HepG2 (cell line): Measurements from ENCODE around the gene TSPAN12. TPM values are rescaled to one million over a fixed set of nuclear protein-coding genes. Genes with fewer than 3 reads are reported as not detected.
A peak's percentile ranks its signal among the peaks of the same experiment; 100 is the strongest.

ENCODE experiments used
- ATAC-seq: fragments of 200-7000 bp; cut with Tn5 transposase; 3 replicates; pipeline ENCODE4 v1.9.1; 2020; ENCODE audit warnings: mild to moderate bottlenecking, moderate library complexity
- BruUV-seq: library from RNA; stranded (reverse); fragments of 400-500 nt; replicated peaks from 2 replicates; lab custom pipeline; 2021; lab: Mats Ljungman, UMichigan
- CTCF ChIA-PET: fragments of 300-600 bp; formaldehyde crosslinking; extraction: SDS; loops from one replicate; lab custom pipeline; 2021; ENCODE audit warnings: low total read pairs, inconsistent platforms, low intra/inter-chr PET ratio; lab: Yijun Ruan, JAX
- POLR2A ChIA-PET: fragments of 350-600 bp; sonication (Branson Sonifier 250); formaldehyde crosslinking; loops from one replicate; lab custom pipeline; 2020; ENCODE audit warnings: antibody characterized with exemption, inconsistent platforms; lab: Yijun Ruan, JAX
- DNase-seq: peaks from one replicate; pipeline ENCODE4 v3.0.0-alpha.2; 2015; ENCODE audit warnings: low spot score
- FAIRE-seq: peaks from 3 replicates; lab custom pipeline; 2011; peaks lifted over from hg19 to GRCh38; lab: Jason Lieb, UNC
- H2AFZ ChIP-seq: one replicate; pipeline ENCODE4 v1.6.1; 2011; ENCODE audit warnings: low read length, inconsistent platforms
- H3K27ac ChIP-seq: fragments of 300-600 bp; 3 replicates; pipeline ENCODE4 v1.8.0; 2011; ENCODE audit warnings: mixed run types, mild to moderate bottlenecking, mixed read lengths, low read length, inconsistent platforms; ENCODE audit not compliant: insufficient read depth; ENCODE audit errors: extremely low read length
- H3K27me3 ChIP-seq, 2 experiments: fragments of 200-600 bp in 1 of 2; 2 replicates in 1 of 2; 3 replicates in 1 of 2; pipeline versions ENCODE4 v1.6.0 to v1.8.0; 2011; ENCODE audit warnings: low read length in 2 of 2, mild to moderate bottlenecking in 2 of 2, moderate library complexity in 2 of 2, inconsistent platforms in 1 of 2; ENCODE audit not compliant: insufficient read depth in 2 of 2, control insufficient read depth in 1 of 2
- H3K36me3 ChIP-seq, 2 experiments: fragments of 200-600 bp in 1 of 2; replicated peaks in 1 of 2; 2 replicates in 1 of 2; 3 replicates in 1 of 2; pipeline versions ENCODE4 v1.5.1 to v1.8.0; 2011; ENCODE audit warnings: low read length in 2 of 2, inconsistent platforms in 1 of 2; ENCODE audit not compliant: insufficient read depth in 2 of 2, control insufficient read depth in 1 of 2
- H3K4me1 ChIP-seq: 2 replicates; pipeline ENCODE4 v1.5.1; 2012; ENCODE audit warnings: low read length, inconsistent platforms; ENCODE audit not compliant: insufficient read depth
- H3K4me2 ChIP-seq: 2 replicates; pipeline ENCODE4 v1.6.0; 2011; ENCODE audit warnings: low read depth, low read length, inconsistent platforms
- H3K4me3 ChIP-seq, 3 experiments: fragments of 200-600 bp in 1 of 3; sonication (generic), shearing (Covaris generic) in 1 of 3; replicated peaks in 1 of 3; 2 replicates each; pipeline ENCODE4 v1.5.1; 2011 to 2016; ENCODE audit warnings: low read length in 3 of 3, inconsistent platforms in 2 of 3, low read depth in 2 of 3, mild to moderate bottlenecking in 2 of 3, control low read depth in 1 of 3, mixed read lengths in 1 of 3; ENCODE audit not compliant: insufficient read depth in 1 of 3
- H3K79me2 ChIP-seq: one replicate; pipeline ENCODE4 v1.6.1; 2011; ENCODE audit warnings: low read length, inconsistent platforms; ENCODE audit not compliant: insufficient read depth
- H3K9ac ChIP-seq: 2 replicates; pipeline ENCODE4 v1.6.0; 2011; ENCODE audit warnings: mild to moderate bottlenecking, low read depth, low read length, inconsistent platforms; ENCODE audit not compliant: insufficient read depth
- H3K9me3 ChIP-seq: 2 replicates; pipeline ENCODE4 v1.5.1; 2012; ENCODE audit warnings: mild to moderate bottlenecking, low read length
- H4K20me1 ChIP-seq: 2 replicates; pipeline ENCODE4 v1.6.0; 2011; ENCODE audit warnings: inconsistent platforms, mild to moderate bottlenecking, low read length, moderate library complexity; ENCODE audit not compliant: insufficient read depth
- FOXK1 ChIP-seq: sonication (generic); formaldehyde crosslinking; IDR thresholded peaks from 2 replicates; pipeline ENCODE4 v1.4.0; 2020; ENCODE audit warnings: low read depth, missing genetic modification reagents, borderline replicate concordance
- GATAD2A ChIP-seq: IDR thresholded peaks from 2 replicates; pipeline ENCODE4 v1.6.1; 2016
- GTF3A ChIP-seq: sonication (generic); formaldehyde crosslinking; conservative IDR thresholded peaks from 2 replicates; pipeline ENCODE4 v1.4.0; 2020; ENCODE audit warnings: mild to moderate bottlenecking, missing genetic modification reagents
- HNRNPL ChIP-seq: fragments of 200-400 bp; formaldehyde crosslinking; IDR thresholded peaks from 2 replicates; pipeline ENCODE4 v1.6.1; 2017; ENCODE audit warnings: mild to moderate bottlenecking, low read depth, low read length
- KDM5A ChIP-seq: fragments of 200-600 bp; sonication (generic); IDR thresholded peaks from 2 replicates; pipeline ENCODE4 v1.7.0; 2018; ENCODE audit warnings: antibody characterized with exemption, mild to moderate bottlenecking, low read length, borderline replicate concordance
- RXRB ChIP-seq: IDR thresholded peaks from 2 replicates; pipeline ENCODE4 v1.6.1; 2016; ENCODE audit warnings: borderline replicate concordance, missing genetic modification reagents, missing compliant biosample characterization
- TGIF2 ChIP-seq: IDR thresholded peaks from 2 replicates; pipeline ENCODE4 v1.6.1; 2016; ENCODE audit warnings: control low read depth, missing compliant biosample characterization
- ZNF431 ChIP-seq: sonication (generic); formaldehyde crosslinking; IDR thresholded peaks from 2 replicates; pipeline ENCODE4 v1.9.0; 2022; ENCODE audit warnings: missing genetic modification reagents, low read depth, mild to moderate bottlenecking, borderline replicate concordance
- ZNF576 ChIP-seq: sonication (generic); formaldehyde crosslinking; IDR thresholded peaks from 2 replicates; pipeline ENCODE4 v1.4.0; 2020; ENCODE audit warnings: mild to moderate bottlenecking, missing genetic modification reagents
- ZNF850 ChIP-seq: sonication (generic); formaldehyde crosslinking; conservative IDR thresholded peaks from 2 replicates; pipeline ENCODE4 v1.9.0; 2021; ENCODE audit warnings: mild to moderate bottlenecking, missing genetic modification reagents
- ZSCAN22 ChIP-seq: sonication (generic); formaldehyde crosslinking; IDR thresholded peaks from 2 replicates; pipeline ENCODE4 v1.4.0; 2020; ENCODE audit warnings: mild to moderate bottlenecking, missing genetic modification reagents
- WGBS: methylation state at CpG from one replicate; pipeline ENCODE4 v1.1.6; 2017; ENCODE audit warnings: low lambda C conversion rate; 5-methylcytosine and 5-hydroxymethylcytosine counted together
- in situ Hi-C: cut with HindIII; loops from 2 replicates; pipeline ENCODE4 v1.10.0; 2017; ENCODE audit warnings: low pct_unique_long_range_greater_than_20kb; ENCODE audit not compliant: extremely low pct_ligation_motif_present
- intact Hi-C: fragments of 100-400 bp; cut with micrococcal nuclease; formaldehyde crosslinking; loops from one replicate; pipeline ENCODE4 v1.10.0; 2022; ENCODE audit not compliant: unreplicated experiment
- polyA plus RNA-seq, 8 experiments: library from polyadenylated mRNA; depleted of rRNA in 3 of 8; stranded (reverse) in 7 of 8; unstranded in 1 of 8; fragments of >200 nt; fragmentation: Illumina TruSeq in 4 of 8; extraction: Trizol in 4 of 8; gene quantifications; 2 replicates each; pipeline versions ENCODE4 v1.2.1 to v1.2.3, GENCODE V29; 2011 to 2016; ENCODE audit warnings: low read depth in 4 of 8, missing spikeins in 1 of 8, mixed read lengths in 1 of 8; ENCODE audit not compliant: insufficient read depth in 1 of 8
- total RNA-seq, 5 experiments: library from RNA; depleted of rRNA; stranded (reverse); fragments of >200 nt; fragmentation: Illumina TruSeq; extraction: Trizol; gene quantifications; 2 replicates each; pipeline ENCODE4 v1.2.3, GENCODE V29; 2016; ENCODE audit warnings: low read depth in 1 of 5
- TF ChIP-seq, protein P1 (sequence below): sonication (generic); formaldehyde crosslinking; IDR thresholded peaks from 2 replicates; pipeline ENCODE4 v1.4.0; 2020; ENCODE audit warnings: missing genetic modification reagents
- TF ChIP-seq, protein P2 (sequence below): IDR thresholded peaks from 2 replicates; pipeline ENCODE4 v1.6.1; 2018; ENCODE audit warnings: missing genetic modification reagents

The TSPAN12 gene
- total and polyA plus RNA-seq, 2 of the 13 experiments (the other 11 are each of a cell fraction or from before 2014, with no cell fraction given): 0.48 to 0.95 TPM

DNA sequence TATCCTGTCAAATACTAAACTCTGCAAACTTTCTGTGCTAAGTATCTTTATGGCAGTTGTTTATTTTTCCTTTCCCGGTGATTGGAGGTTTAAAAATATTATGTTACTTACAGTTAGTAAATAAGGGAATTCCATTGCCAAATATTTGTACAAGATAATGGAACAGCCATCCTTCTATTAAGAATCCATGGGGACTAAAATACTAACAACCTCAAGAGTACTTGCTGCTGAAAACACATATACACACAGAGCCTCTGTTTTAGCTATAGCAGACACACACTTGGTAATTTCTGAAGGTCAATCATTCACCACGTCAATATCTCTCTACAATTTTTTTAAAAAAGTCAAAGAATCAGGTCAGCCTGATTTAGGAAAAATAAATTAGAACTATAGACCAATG is 32.4 kb downstream of the TSPAN12 start (continued):
- TF ChIP-seq HNRNPL: no peak
- TF ChIP-seq GTF3A (CRISPR knock-in tag): no peak
- no peak for TF ChIP-seq TGIF2 (CRISPR knock-in tag)
- TF ChIP-seq ZNF850: no peak
- peak; percentile 28; the same call in 1 of the 2 replicates for TF ChIP-seq GATAD2A (CRISPR knock-in tag)
- TF ChIP-seq ZNF576 (CRISPR knock-in tag): no peak
- TF ChIP-seq, all 625 proteins: peak for 6

DNA sequence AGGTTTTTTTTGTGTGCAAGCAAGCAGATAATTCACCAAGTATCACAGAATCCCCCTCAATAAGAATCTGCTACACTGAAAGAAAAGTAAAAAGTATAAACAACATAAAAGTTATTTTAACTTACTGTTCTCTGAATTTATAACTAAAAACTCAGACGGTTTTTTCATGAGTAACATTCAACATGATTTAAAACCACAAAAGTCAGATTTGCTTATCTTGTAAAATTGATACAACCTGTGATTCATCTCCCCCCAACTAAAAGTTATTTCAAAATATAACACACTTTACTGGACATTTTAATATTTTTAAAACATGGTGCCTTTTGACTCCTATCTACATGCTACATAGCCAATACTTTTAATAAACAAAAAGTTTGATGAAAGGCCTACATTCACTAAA is 32.8 kb downstream of the TSPAN12 start:
- ATAC-seq: no peak
- no peak for TF ChIP-seq ZNF431 (CRISPR knock-in tag)
- no peak for TF ChIP-seq FOXK1
- TF ChIP-seq, protein P1, sequence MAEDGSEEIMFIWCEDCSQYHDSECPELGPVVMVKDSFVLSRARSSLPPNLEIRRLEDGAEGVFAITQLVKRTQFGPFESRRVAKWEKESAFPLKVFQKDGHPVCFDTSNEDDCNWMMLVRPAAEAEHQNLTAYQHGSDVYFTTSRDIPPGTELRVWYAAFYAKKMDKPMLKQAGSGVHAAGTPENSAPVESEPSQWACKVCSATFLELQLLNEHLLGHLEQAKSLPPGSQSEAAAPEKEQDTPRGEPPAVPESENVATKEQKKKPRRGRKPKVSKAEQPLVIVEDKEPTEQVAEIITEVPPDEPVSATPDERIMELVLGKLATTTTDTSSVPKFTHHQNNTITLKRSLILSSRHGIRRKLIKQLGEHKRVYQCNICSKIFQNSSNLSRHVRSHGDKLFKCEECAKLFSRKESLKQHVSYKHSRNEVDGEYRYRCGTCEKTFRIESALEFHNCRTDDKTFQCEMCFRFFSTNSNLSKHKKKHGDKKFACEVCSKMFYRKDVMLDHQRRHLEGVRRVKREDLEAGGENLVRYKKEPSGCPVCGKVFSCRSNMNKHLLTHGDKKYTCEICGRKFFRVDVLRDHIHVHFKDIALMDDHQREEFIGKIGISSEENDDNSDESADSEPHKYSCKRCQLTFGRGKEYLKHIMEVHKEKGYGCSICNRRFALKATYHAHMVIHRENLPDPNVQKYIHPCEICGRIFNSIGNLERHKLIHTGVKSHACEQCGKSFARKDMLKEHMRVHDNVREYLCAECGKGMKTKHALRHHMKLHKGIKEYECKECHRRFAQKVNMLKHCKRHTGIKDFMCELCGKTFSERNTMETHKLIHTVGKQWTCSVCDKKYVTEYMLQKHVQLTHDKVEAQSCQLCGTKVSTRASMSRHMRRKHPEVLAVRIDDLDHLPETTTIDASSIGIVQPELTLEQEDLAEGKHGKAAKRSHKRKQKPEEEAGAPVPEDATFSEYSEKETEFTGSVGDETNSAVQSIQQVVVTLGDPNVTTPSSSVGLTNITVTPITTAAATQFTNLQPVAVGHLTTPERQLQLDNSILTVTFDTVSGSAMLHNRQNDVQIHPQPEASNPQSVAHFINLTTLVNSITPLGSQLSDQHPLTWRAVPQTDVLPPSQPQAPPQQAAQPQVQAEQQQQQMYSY (CRISPR knock-in tag): no peak
- TF ChIP-seq, protein P2, sequence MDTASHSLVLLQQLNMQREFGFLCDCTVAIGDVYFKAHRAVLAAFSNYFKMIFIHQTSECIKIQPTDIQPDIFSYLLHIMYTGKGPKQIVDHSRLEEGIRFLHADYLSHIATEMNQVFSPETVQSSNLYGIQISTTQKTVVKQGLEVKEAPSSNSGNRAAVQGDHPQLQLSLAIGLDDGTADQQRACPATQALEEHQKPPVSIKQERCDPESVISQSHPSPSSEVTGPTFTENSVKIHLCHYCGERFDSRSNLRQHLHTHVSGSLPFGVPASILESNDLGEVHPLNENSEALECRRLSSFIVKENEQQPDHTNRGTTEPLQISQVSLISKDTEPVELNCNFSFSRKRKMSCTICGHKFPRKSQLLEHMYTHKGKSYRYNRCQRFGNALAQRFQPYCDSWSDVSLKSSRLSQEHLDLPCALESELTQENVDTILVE (CRISPR knock-in tag): no peak
- TF ChIP-seq ZSCAN22 (CRISPR knock-in tag): no peak
- no peak for TF ChIP-seq RXRB
- TF ChIP-seq KDM5A: no peak
- TF ChIP-seq, all 625 proteins: peak for 0
- POLR2A ChIA-PET: no interaction called here
- peaks cover 5% of the 10 kb centered on the region; the same call in 1 of the 2 replicates for H3K4me1 ChIP-seq
- no peaks in the 10 kb centered on the region for H3K79me2 ChIP-seq
- intact Hi-C loops: no loop called here
- in situ Hi-C loops: no loop called here
- no peaks in the 10 kb centered on the region for H4K20me1 ChIP-seq
- no peak overlapping the region for H3K4me2 ChIP-seq
- 0% methylated on average over 1 of the region's 1 CpG for WGBS
- H3K36me3 ChIP-seq: no peaks in the 10 kb centered on the region
- CTCF ChIA-PET: no interaction called here
- FAIRE-seq (no peak), DNase-seq (no peak)
- H2AFZ ChIP-seq: no peak overlapping the region
- H3K27ac ChIP-seq: no peak overlapping the region
- no peaks in the 10 kb centered on the region for H3K27me3 ChIP-seq
- no peak overlapping the region for H3K4me3 ChIP-seq
- H3K9ac ChIP-seq: no peak overlapping the region
- H3K9me3 ChIP-seq: no peaks in the 10 kb centered on the region
- BruUV-seq: no TSS peak
